ENCODE data around the gene NEU1. TPM values are rescaled to one million over a fixed set of nuclear protein-coding genes. Genes with fewer than 3 reads are reported as not detected.

Gene NEU1
- total RNA-seq, 2 experiments from 2014 or later = 5.5 to 13.4 TPM

DNA sequence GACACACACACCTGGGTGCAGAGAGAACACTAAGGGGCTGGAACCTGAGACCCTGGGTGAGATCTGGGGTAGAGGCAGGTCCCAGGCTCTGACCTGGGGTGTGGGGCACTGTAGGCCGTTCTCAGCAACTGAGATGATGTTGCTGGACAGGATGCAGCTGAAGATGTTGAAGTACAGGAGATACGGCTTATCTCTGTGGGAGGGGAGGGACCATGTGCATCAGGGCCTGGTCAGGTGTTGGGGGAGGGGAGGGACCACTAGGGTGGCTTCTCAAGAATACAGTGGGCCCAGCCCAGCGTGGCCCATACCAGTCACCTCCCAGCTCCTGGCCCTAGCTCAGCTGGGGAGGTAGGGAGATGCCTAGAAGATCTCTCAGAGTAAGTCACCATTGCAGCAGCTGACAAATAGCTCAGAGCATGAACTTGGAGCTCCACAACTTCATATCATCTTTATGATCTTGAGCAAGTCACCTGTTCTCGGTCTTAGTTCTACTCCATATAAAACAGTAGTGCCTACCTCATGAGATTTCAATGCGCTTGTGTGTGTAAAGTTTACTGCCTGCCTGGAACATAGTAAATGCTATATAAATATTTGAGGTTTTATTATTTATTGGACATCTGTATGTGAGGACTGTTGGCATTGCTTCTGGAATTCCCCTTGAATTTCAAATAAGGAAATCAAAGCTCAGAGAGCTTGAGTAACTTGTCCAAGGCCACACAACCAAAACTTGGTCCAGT, 12.4 kb upstream of the NEU1 start:
- Histone ChIP-seq H3K27ac (ENCODE audit: low read depth, low read length, poor library complexity, severe bottlenecking) (no peak overlapping the region), H3K36me3 (ENCODE audit: insufficient read depth, low read length) (peaks cover 7% of the 10 kb centered on the region), H3K4me1 (ENCODE audit: insufficient read depth, low read length, poor library complexity, severe bottlenecking) (peaks cover 8% of the 10 kb centered on the region), H3K9me2 (ENCODE audit: insufficient read depth, low read length) (no peaks in the 10 kb centered on the region), H3K4me3 (ENCODE audit: low read depth, low read length, poor library complexity, severe bottlenecking) (no peak overlapping the region), H3K79me2 (ENCODE audit: insufficient read depth, low read depth, low read length) (no peaks in the 10 kb centered on the region), H4K20me1 (ENCODE audit: insufficient read depth, low read length) (no peaks in the 10 kb centered on the region), H3K9me3 (ENCODE audit: low read length) (no peaks in the 10 kb centered on the region), H2AFZ (ENCODE audit: low read length) (no peak overlapping the region), H3K4me2 (ENCODE audit: low read length) (no peak overlapping the region)
- ChIA-PET POLR2A (interaction anchor here (1.1 kb wide), 1 partner anchor 21 kb away, joined by 3 read pairs; no protein-coding TSS in a partner anchor), CTCF (ENCODE audit: unreplicated experiment) (no interaction called here)
- no peak for TF ChIP-seq EZH2phosphoT487 (IDR thresholded peaks at IDR 0.05; ENCODE audit: borderline replicate concordance, low read depth, low read length)
- TF ChIP-seq, protein P1, sequence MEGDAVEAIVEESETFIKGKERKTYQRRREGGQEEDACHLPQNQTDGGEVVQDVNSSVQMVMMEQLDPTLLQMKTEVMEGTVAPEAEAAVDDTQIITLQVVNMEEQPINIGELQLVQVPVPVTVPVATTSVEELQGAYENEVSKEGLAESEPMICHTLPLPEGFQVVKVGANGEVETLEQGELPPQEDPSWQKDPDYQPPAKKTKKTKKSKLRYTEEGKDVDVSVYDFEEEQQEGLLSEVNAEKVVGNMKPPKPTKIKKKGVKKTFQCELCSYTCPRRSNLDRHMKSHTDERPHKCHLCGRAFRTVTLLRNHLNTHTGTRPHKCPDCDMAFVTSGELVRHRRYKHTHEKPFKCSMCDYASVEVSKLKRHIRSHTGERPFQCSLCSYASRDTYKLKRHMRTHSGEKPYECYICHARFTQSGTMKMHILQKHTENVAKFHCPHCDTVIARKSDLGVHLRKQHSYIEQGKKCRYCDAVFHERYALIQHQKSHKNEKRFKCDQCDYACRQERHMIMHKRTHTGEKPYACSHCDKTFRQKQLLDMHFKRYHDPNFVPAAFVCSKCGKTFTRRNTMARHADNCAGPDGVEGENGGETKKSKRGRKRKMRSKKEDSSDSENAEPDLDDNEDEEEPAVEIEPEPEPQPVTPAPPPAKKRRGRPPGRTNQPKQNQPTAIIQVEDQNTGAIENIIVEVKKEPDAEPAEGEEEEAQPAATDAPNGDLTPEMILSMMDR (conservative IDR thresholded peaks at IDR 0.05; ENCODE audit: low read length) = no peak
- DNase-seq (ENCODE audit: low spot score) = no peak
- intact Hi-C loops (cut with micrococcal nuclease; ENCODE audit: unreplicated experiment) = no loop called here
- BruUV-seq (replicated peaks) = no TSS peak

GRCh38 chr6:31874084-31874670, 11.6 kb upstream of the NEU1 start:
- TF ChIP-seq, protein P1 (conservative IDR thresholded peaks at IDR 0.05; ENCODE audit: low read length) = no peak
- TF ChIP-seq EZH2phosphoT487 (IDR thresholded peaks at IDR 0.05; ENCODE audit: borderline replicate concordance, low read depth, low read length) = no peak
- Histone ChIP-seq H3K4me3 (ENCODE audit: low read depth, low read length, poor library complexity, severe bottlenecking) (no peak overlapping the region), H3K4me2 (ENCODE audit: low read length) (no peak overlapping the region), H3K36me3 (ENCODE audit: insufficient read depth, low read length) (no peaks in the 10 kb centered on the region), H3K9me3 (ENCODE audit: low read length) (no peaks in the 10 kb centered on the region), H3K4me1 (ENCODE audit: insufficient read depth, low read length, poor library complexity, severe bottlenecking) (peaks cover 8% of the 10 kb centered on the region), H3K27ac (ENCODE audit: low read depth, low read length, poor library complexity, severe bottlenecking) (no peak overlapping the region), H4K20me1 (ENCODE audit: insufficient read depth, low read length) (no peaks in the 10 kb centered on the region), H2AFZ (ENCODE audit: low read length) (no peak overlapping the region), H3K79me2 (ENCODE audit: insufficient read depth, low read depth, low read length) (no peaks in the 10 kb centered on the region), H3K9me2 (ENCODE audit: insufficient read depth, low read length) (no peaks in the 10 kb centered on the region)
- BruUV-seq (replicated peaks) = no TSS peak
- CTCF ChIA-PET (ENCODE audit: unreplicated experiment) = no interaction called here
- intact Hi-C loops (cut with micrococcal nuclease; ENCODE audit: unreplicated experiment) = no loop called here
- no peak for DNase-seq (ENCODE audit: low spot score)
- POLR2A ChIA-PET = interaction anchor here (0.6 kb wide), 1 partner anchor 10 kb away, joined by 3 read pairs; no protein-coding TSS in a partner anchor

Measured in OCI-LY7 (cell line).